ENCODE measurements around the gene PLTP. TPM values are rescaled to one million over a fixed set of nuclear protein-coding genes. Genes with fewer than 3 reads are reported as not detected.

PLTP gene, protein sequence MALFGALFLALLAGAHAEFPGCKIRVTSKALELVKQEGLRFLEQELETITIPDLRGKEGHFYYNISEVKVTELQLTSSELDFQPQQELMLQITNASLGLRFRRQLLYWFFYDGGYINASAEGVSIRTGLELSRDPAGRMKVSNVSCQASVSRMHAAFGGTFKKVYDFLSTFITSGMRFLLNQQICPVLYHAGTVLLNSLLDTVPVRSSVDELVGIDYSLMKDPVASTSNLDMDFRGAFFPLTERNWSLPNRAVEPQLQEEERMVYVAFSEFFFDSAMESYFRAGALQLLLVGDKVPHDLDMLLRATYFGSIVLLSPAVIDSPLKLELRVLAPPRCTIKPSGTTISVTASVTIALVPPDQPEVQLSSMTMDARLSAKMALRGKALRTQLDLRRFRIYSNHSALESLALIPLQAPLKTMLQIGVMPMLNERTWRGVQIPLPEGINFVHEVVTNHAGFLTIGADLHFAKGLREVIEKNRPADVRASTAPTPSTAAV
- polyA plus RNA-seq (2012; ENCODE audit: insufficient read length, low read depth) = 8.6 TPM

DNA sequence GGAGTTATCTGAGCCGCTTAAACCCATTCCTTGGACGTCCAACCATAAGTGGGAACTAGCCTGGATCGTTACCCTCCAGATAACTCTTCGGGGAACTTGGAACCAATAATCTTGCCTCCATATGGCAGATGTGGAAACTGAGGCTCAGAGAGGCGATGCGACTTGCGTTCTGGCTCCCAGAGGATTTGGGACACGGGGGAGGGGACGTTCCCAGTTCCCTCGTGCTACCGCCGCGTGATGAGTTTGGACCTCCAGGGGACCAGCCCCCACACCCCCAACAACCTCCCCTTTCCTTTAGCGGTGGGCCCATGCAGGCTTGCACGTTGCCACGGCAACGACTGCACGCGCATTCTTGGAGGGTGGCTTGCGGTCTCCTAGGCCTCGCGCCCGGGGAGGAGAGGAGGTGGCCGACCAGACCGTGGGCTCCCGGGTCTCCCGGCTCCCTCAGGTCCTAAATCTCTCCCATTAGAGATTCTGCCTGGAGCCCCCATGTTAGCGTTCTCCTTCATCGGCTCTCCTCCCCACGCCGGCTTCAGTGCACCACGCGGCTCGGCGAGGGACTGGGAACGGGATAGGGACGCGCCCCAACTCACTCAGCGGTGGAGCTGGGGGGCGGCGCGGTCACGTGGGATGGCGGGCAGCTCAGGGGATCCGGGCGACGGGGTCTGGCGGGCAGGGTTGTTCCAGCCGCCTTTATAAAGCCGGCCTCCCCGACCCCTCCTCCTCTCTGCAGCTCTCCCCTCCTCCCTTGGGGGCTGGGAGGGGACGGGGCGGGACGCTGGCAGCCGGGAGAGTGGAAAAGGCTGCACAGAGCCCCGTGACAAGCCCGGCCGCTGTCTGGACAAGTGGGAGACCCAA lies at the start of gene PLTP:
Gene PLTP (minus strand): TSS at position 670 of the 858 bp plus-strand sequence. CDS start 703 bp downstream, outside the sequence.
- TF ChIP-seq FOXP2 (optimal IDR thresholded peaks at IDR 0.05; ENCODE audit: borderline replicate concordance, extremely low read depth, extremely low read length, insufficient read depth) (no peak), POLR2AphosphoS5 (IDR thresholded peaks at IDR 0.05; ENCODE audit: low read depth, low read length) (no peak), SIN3A (IDR thresholded peaks at IDR 0.05; ENCODE audit: borderline replicate concordance, insufficient read depth, low read length) (no peak), TAF1 (IDR thresholded peaks at IDR 0.05; ENCODE audit: borderline replicate concordance, insufficient read depth, low read length) (no peak)
- TF ChIP-seq, protein P1, sequence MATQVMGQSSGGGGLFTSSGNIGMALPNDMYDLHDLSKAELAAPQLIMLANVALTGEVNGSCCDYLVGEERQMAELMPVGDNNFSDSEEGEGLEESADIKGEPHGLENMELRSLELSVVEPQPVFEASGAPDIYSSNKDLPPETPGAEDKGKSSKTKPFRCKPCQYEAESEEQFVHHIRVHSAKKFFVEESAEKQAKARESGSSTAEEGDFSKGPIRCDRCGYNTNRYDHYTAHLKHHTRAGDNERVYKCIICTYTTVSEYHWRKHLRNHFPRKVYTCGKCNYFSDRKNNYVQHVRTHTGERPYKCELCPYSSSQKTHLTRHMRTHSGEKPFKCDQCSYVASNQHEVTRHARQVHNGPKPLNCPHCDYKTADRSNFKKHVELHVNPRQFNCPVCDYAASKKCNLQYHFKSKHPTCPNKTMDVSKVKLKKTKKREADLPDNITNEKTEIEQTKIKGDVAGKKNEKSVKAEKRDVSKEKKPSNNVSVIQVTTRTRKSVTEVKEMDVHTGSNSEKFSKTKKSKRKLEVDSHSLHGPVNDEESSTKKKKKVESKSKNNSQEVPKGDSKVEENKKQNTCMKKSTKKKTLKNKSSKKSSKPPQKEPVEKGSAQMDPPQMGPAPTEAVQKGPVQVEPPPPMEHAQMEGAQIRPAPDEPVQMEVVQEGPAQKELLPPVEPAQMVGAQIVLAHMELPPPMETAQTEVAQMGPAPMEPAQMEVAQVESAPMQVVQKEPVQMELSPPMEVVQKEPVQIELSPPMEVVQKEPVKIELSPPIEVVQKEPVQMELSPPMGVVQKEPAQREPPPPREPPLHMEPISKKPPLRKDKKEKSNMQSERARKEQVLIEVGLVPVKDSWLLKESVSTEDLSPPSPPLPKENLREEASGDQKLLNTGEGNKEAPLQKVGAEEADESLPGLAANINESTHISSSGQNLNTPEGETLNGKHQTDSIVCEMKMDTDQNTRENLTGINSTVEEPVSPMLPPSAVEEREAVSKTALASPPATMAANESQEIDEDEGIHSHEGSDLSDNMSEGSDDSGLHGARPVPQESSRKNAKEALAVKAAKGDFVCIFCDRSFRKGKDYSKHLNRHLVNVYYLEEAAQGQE (IDR thresholded peaks at IDR 0.05; ENCODE audit: insufficient read depth in 1 of 2, low read depth in 2 of 2, low read length in 2 of 2) = no peak

GRCh38 chr20:45959956-45960630 lies 48.1 kb upstream of the PLTP start:
- TF ChIP-seq, protein P1 (IDR thresholded peaks at IDR 0.05; ENCODE audit: insufficient read depth in 1 of 2, low read depth in 2 of 2, low read length in 2 of 2) = no peak
- no peak for TF ChIP-seq TAF1 (IDR thresholded peaks at IDR 0.05; ENCODE audit: borderline replicate concordance, insufficient read depth, low read length)
- no peak for TF ChIP-seq FOXP2 (optimal IDR thresholded peaks at IDR 0.05; ENCODE audit: borderline replicate concordance, extremely low read depth, extremely low read length, insufficient read depth)
- TF ChIP-seq SIN3A (IDR thresholded peaks at IDR 0.05; ENCODE audit: borderline replicate concordance, insufficient read depth, low read length) = no peak
- no peak for TF ChIP-seq POLR2AphosphoS5 (IDR thresholded peaks at IDR 0.05; ENCODE audit: low read depth, low read length)

- TF ChIP-seq FOXP2 (optimal IDR thresholded peaks at IDR 0.05; ENCODE audit: borderline replicate concordance, extremely low read depth, extremely low read length, insufficient read depth) (no peak), POLR2AphosphoS5 (IDR thresholded peaks at IDR 0.05; ENCODE audit: low read depth, low read length) (no peak), SIN3A (IDR thresholded peaks at IDR 0.05; ENCODE audit: borderline replicate concordance, insufficient read depth, low read length) (no peak), TAF1 (IDR thresholded peaks at IDR 0.05; ENCODE audit: borderline replicate concordance, insufficient read depth, low read length) (no peak)
Measured at GRCh38 chr20:45959126-45959525, 47.2 kb upstream of the PLTP start.

GRCh38 chr20:45958593-45958992 lies 46.6 kb upstream of the PLTP start:
- no peak for TF ChIP-seq SIN3A (IDR thresholded peaks at IDR 0.05; ENCODE audit: borderline replicate concordance, insufficient read depth, low read length)
- TF ChIP-seq TAF1 (IDR thresholded peaks at IDR 0.05; ENCODE audit: borderline replicate concordance, insufficient read depth, low read length) = no peak
- TF ChIP-seq POLR2AphosphoS5 (IDR thresholded peaks at IDR 0.05; ENCODE audit: low read depth, low read length) = no peak
- TF ChIP-seq, protein P1 (IDR thresholded peaks at IDR 0.05; ENCODE audit: insufficient read depth in 1 of 2, low read depth in 2 of 2, low read length in 2 of 2) = no peak
- TF ChIP-seq FOXP2 (optimal IDR thresholded peaks at IDR 0.05; ENCODE audit: borderline replicate concordance, extremely low read depth, extremely low read length, insufficient read depth) = no peak
